ENCODE measurements around the gene THRB. TPM values are rescaled to one million over a fixed set of nuclear protein-coding genes. Genes with fewer than 3 reads are reported as not detected.

THRB gene
- total and polyA plus RNA-seq, 8 donors = 2.1 to 12.4 (median 7.8) TPM

DNA sequence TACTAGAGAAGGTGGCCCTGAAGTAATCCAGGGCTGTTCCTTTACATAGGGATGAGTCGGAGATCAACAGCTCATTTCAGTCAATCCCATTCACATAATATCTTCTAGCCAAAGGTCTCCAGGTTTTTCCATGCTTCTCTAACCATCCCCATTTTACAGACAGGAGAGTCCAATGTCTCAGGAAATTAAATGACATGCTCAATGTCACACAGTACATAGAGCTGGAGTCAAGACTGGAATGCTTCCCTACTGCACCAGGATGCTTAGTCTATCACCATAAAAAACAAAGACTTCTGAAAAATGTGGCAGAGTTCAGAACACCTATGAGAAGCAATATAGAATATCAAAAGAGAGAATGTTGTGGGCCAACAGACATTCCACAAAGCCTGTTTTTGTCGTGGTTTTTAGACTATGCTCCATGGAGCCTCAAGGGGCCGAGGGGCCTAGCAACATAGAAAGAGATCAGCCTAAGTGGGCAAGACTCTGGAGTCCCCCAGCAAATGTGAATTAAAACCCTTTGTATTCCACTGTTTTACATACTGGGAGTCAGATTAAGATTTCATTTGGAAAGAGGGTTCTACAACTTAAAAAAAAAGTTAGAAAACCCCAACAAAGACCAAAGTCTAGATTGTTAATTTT lies 122.0 kb downstream of the THRB start:
- H3K36me3 ChIP-seq = no peaks in the 10 kb centered on the region
- FAIRE-seq (no peak), DNase-seq (no peak), ATAC-seq (no peak)
- no peak overlapping the region for H3K4me3 ChIP-seq
- H3K27ac ChIP-seq = peak overlapping the region in 2 of 4 donors; percentile 51 to 59
- no peaks in the 10 kb centered on the region for H3K27me3 ChIP-seq
- TF ChIP-seq CTCF (IDR thresholded peaks at IDR 0.05) = no peak
- peaks cover 6 to 55% (median 47%) of the 10 kb centered on the region in 3 donors for H3K4me1 ChIP-seq
- WGBS, 2 donors = 65 to 68% methylated on average over 3 of the region's 3 CpGs
- no peaks in the 10 kb centered on the region for H3K9me3 ChIP-seq
- intact Hi-C loops (cut with DNase I) = no loop called here

DNA sequence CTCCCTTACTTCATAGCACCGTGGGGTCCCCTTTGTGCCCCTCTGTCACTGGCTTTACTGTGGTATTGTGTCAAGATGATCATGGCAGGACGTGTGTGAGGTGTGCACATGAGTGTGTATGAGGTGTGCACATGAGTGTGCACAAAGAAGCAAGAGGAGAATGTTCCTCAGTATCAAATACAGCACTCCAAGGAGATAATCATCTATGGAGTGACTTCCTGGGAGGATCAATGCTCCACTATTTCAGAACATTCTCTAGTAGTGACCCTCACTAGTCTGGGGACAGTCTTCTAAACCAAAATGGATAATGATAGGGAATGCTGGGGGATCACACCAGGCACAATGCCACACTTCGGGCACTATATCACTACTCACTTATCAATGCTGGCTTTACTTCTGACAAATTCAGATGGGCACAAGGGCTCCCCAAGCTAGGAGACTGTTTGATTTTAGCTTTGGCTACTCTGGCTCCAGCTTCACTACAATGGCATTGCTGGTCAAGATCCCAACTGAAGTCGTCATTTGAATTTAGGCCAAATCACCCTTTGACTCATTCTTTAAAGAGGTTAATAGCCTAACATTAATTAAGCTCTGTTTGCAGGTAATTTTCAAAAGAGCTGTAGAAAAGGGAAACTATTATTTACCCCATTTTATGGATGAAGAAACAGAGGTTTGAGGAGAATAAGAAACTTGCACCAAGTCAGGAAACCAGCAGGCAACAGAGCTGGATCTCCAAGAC lies 124.1 kb downstream of the THRB start:
- H3K27me3 ChIP-seq = no peaks in the 10 kb centered on the region
- no peaks in the 10 kb centered on the region for H3K36me3 ChIP-seq
- FAIRE-seq (no peak), DNase-seq (no peak), ATAC-seq (peak in 2 of 4 donors; percentile 12 to 41)
- H3K4me1 ChIP-seq = peaks cover 13 to 43% (median 39%) of the 10 kb centered on the region in 3 donors
- no peak overlapping the region for H3K27ac ChIP-seq
- no peak for TF ChIP-seq CTCF (IDR thresholded peaks at IDR 0.05)
- no peak overlapping the region for H3K4me3 ChIP-seq
- WGBS, 2 donors = 51 to 54% methylated on average over 4 of the region's 4 CpGs
- H3K9me3 ChIP-seq = no peaks in the 10 kb centered on the region
- intact Hi-C loops (cut with DNase I) = no loop called here

GRCh38 chr3:24368605-24369004 lies 126.0 kb downstream of the THRB start:
- ATAC-seq = no peak
- Histone ChIP-seq H3K9me3 (no peaks in the 10 kb centered on the region), H3K27me3 (no peaks in the 10 kb centered on the region), H3K27ac (no peak overlapping the region), H3K36me3 (no peaks in the 10 kb centered on the region), H3K4me3 (no peak overlapping the region), H3K4me1 (peaks cover 25 to 45% (median 44%) of the 10 kb centered on the region in 3 donors)
- WGBS, 2 donors = 66 to 68% methylated on average over 2 of the region's 2 CpGs
- no peak for TF ChIP-seq CTCF (IDR thresholded peaks at IDR 0.05)
- intact Hi-C loops (cut with DNase I) = loop anchor here in 1 of 3 donors (10.0 kb wide), 1 partner anchor 126 kb away; the partner anchor contains the start of gene THRB
- FAIRE-seq = no peak
- DNase-seq = no peak

DNA sequence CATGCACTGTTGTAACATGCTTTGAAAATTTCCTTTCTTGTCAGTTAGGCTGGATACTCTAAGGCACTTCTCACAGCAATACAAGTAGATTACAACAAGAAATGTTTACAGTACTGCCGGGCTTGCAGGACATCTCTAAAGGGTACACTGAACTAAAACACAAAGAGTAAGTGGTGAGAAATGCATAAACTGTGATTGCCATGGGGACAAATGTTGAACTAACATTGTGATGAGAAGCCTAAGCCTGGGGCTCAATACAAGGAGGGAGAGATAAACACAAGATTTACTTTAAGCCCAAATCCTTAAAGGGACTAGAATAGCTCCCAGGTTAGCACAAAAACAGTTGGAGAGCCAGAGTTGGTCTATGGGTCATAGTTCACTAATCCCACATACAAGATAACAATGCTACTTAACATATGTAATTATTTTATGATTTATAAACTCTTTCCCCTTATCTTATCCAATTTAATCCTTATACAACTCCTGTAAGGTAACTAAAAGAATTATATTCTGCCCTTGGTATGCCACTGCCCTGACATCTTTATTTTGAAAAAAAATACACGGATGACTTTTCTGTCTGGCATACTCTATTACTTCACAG lies 126.9 kb downstream of the THRB start:
- DNase-seq = no peak
- H3K36me3 ChIP-seq = no peaks in the 10 kb centered on the region
- H3K4me1 ChIP-seq = peaks cover 33 to 49% (median 44%) of the 10 kb centered on the region in 3 donors
- FAIRE-seq = no peak
- intact Hi-C loops (cut with DNase I) = loop anchor here in 1 of 3 donors (10.0 kb wide), 1 partner anchor 127 kb away; the partner anchor contains the start of gene THRB
- 53 to 62% methylated on average over 2 of the region's 2 CpGs for WGBS, 2 donors
- no peaks in the 10 kb centered on the region for H3K27me3 ChIP-seq
- H3K4me3 ChIP-seq = no peak overlapping the region
- H3K27ac ChIP-seq = no peak overlapping the region
- TF ChIP-seq CTCF (IDR thresholded peaks at IDR 0.05) = no peak
- ATAC-seq = no peak
- no peaks in the 10 kb centered on the region for H3K9me3 ChIP-seq
